WTC11 (cell line): ENCODE data around the gene C20orf141.

ENCODE experiments used
- CBFB ChIP-seq: sonication (generic); formaldehyde crosslinking; IDR thresholded peaks from 2 replicates; pipeline ENCODE4 v1.8.1; 2022; ENCODE audit warnings: mild to moderate bottlenecking, low read depth, missing genetic modification reagents
- ESRRA ChIP-seq: sonication (generic); formaldehyde crosslinking; IDR thresholded peaks from 2 replicates; pipeline ENCODE4 v1.8.1; 2022; ENCODE audit warnings: mild to moderate bottlenecking, missing genetic modification reagents, borderline replicate concordance
- FOXP1 ChIP-seq: sonication (generic); formaldehyde crosslinking; IDR thresholded peaks from 2 replicates; pipeline ENCODE4 v1.8.0; 2022; ENCODE audit warnings: missing genetic modification reagents, mild to moderate bottlenecking, moderate library complexity, borderline replicate concordance
- HMGA2 ChIP-seq: fragments of 250-450 bp; sonication (Bioruptor Pico); IDR thresholded peaks from 2 replicates; pipeline ENCODE4 v1.4.0; 2021; ENCODE audit warnings: mild to moderate bottlenecking, moderate library complexity
- JUN ChIP-seq: sonication (generic); formaldehyde crosslinking; IDR thresholded peaks from 2 replicates; pipeline ENCODE4 v1.8.0; 2023; ENCODE audit warnings: mild to moderate bottlenecking, missing genetic modification reagents
- TEAD4 ChIP-seq: sonication (generic); formaldehyde crosslinking; IDR thresholded peaks from 2 replicates; pipeline ENCODE4 v1.8.0; 2022; ENCODE audit warnings: mild to moderate bottlenecking, missing genetic modification reagents
- TP53 ChIP-seq: sonication (generic); formaldehyde crosslinking; IDR thresholded peaks from 2 replicates; pipeline ENCODE4 v1.8.1; 2023; ENCODE audit warnings: mild to moderate bottlenecking, missing genetic modification reagents
- TF ChIP-seq, protein P1 (sequence below): fragments of 200-600 bp; IDR thresholded peaks from 2 replicates; pipeline ENCODE4 v1.8.0; 2022; ENCODE audit warnings: antibody characterized with exemption
- TF ChIP-seq, protein P2 (sequence below): sonication (generic); formaldehyde crosslinking; IDR thresholded peaks from 2 replicates; pipeline ENCODE4 v1.8.1; 2023; ENCODE audit warnings: mild to moderate bottlenecking, missing genetic modification reagents
- TF ChIP-seq, protein P3 (sequence below): sonication (generic); formaldehyde crosslinking; IDR thresholded peaks from 2 replicates; pipeline ENCODE4 v1.8.1; 2023; ENCODE audit warnings: mild to moderate bottlenecking, missing genetic modification reagents, moderate library complexity
- TF ChIP-seq, protein P4 (sequence below): sonication (generic); formaldehyde crosslinking; IDR thresholded peaks from 2 replicates; pipeline ENCODE4 v1.8.1; 2023; ENCODE audit warnings: mild to moderate bottlenecking, missing genetic modification reagents, moderate library complexity
- TF ChIP-seq, protein P5 (sequence below): sonication (generic); formaldehyde crosslinking; IDR thresholded peaks from 2 replicates; pipeline ENCODE4 v1.8.1; 2022; ENCODE audit warnings: low read depth, mild to moderate bottlenecking, moderate library complexity, missing genetic modification reagents, borderline replicate concordance

DNA sequence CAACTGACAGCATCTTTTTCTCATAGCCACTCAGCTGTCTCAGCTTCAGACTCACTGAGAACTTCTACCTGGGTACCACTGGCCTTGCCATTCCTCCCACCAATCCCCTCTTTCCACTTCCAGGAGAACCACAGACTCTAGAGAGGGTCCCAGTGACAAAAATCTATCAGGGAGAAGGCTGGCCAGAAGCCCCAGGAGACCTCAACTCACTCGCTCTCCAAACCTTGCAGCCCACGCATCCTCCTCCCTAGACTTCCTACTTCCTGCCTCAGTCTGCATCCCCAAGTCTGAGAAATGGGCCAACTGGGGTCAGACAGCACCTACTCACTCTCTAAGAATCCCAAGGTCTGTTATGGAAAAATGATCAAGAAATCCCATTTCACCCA is 2.5 kb downstream of the C20orf141 start:
- TF ChIP-seq, protein P1, sequence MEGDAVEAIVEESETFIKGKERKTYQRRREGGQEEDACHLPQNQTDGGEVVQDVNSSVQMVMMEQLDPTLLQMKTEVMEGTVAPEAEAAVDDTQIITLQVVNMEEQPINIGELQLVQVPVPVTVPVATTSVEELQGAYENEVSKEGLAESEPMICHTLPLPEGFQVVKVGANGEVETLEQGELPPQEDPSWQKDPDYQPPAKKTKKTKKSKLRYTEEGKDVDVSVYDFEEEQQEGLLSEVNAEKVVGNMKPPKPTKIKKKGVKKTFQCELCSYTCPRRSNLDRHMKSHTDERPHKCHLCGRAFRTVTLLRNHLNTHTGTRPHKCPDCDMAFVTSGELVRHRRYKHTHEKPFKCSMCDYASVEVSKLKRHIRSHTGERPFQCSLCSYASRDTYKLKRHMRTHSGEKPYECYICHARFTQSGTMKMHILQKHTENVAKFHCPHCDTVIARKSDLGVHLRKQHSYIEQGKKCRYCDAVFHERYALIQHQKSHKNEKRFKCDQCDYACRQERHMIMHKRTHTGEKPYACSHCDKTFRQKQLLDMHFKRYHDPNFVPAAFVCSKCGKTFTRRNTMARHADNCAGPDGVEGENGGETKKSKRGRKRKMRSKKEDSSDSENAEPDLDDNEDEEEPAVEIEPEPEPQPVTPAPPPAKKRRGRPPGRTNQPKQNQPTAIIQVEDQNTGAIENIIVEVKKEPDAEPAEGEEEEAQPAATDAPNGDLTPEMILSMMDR, result no peak
- TF ChIP-seq, protein P2, sequence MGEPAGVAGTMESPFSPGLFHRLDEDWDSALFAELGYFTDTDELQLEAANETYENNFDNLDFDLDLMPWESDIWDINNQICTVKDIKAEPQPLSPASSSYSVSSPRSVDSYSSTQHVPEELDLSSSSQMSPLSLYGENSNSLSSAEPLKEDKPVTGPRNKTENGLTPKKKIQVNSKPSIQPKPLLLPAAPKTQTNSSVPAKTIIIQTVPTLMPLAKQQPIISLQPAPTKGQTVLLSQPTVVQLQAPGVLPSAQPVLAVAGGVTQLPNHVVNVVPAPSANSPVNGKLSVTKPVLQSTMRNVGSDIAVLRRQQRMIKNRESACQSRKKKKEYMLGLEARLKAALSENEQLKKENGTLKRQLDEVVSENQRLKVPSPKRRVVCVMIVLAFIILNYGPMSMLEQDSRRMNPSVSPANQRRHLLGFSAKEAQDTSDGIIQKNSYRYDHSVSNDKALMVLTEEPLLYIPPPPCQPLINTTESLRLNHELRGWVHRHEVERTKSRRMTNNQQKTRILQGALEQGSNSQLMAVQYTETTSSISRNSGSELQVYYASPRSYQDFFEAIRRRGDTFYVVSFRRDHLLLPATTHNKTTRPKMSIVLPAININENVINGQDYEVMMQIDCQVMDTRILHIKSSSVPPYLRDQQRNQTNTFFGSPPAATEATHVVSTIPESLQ (CRISPR knock-in tag), result no peak
- TF ChIP-seq TP53 (CRISPR knock-in tag) (no peak), TEAD4 (no peak), FOXP1 (CRISPR knock-in tag) (no peak), JUN (CRISPR knock-in tag) (no peak), ESRRA (CRISPR knock-in tag) (no peak), CBFB (CRISPR knock-in tag) (no peak), HMGA2 (no peak)
- TF ChIP-seq, protein P3, sequence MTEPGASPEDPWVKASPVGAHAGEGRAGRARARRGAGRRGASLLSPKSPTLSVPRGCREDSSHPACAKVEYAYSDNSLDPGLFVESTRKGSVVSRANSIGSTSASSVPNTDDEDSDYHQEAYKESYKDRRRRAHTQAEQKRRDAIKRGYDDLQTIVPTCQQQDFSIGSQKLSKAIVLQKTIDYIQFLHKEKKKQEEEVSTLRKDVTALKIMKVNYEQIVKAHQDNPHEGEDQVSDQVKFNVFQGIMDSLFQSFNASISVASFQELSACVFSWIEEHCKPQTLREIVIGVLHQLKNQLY (CRISPR knock-in tag), result no peak
- TF ChIP-seq, protein P4, sequence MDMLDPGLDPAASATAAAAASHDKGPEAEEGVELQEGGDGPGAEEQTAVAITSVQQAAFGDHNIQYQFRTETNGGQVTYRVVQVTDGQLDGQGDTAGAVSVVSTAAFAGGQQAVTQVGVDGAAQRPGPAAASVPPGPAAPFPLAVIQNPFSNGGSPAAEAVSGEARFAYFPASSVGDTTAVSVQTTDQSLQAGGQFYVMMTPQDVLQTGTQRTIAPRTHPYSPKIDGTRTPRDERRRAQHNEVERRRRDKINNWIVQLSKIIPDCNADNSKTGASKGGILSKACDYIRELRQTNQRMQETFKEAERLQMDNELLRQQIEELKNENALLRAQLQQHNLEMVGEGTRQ (CRISPR knock-in tag), result no peak
- TF ChIP-seq, protein P5, sequence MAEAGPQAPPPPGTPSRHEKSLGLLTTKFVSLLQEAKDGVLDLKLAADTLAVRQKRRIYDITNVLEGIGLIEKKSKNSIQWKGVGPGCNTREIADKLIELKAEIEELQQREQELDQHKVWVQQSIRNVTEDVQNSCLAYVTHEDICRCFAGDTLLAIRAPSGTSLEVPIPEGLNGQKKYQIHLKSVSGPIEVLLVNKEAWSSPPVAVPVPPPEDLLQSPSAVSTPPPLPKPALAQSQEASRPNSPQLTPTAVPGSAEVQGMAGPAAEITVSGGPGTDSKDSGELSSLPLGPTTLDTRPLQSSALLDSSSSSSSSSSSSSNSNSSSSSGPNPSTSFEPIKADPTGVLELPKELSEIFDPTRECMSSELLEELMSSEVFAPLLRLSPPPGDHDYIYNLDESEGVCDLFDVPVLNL (CRISPR knock-in tag), result no peak
